H9 (cell line): ENCODE data around the gene VILL. TPM values are rescaled to one million over a fixed set of nuclear protein-coding genes. Genes with fewer than 3 reads are reported as not detected.
A peak's percentile ranks its signal among the peaks of the same experiment; 100 is the strongest.

Experiments used
- DNase-seq: peaks from one replicate; pipeline ENCODE4 v3.0.0-alpha.2; 2017
- H2AFZ ChIP-seq: one replicate; pipeline ENCODE4 v1.6.1; 2013; ENCODE audit warnings: mild to moderate bottlenecking, low read length, control low read depth, moderate library complexity
- H2AK5ac ChIP-seq: 2 replicates; pipeline ENCODE4 v1.6.1; 2013; ENCODE audit warnings: low read length, control low read depth, mixed read lengths; ENCODE audit not compliant: insufficient read length
- H2BK120ac ChIP-seq: one replicate; pipeline ENCODE4 v1.6.1; 2013; ENCODE audit warnings: low read depth, mild to moderate bottlenecking, low read length, control low read depth, inconsistent platforms; ENCODE audit not compliant: poor library complexity, severe bottlenecking
- H2BK12ac ChIP-seq: 2 replicates; pipeline ENCODE4 v1.6.1; 2013; ENCODE audit warnings: low read length, control low read depth, mixed read lengths, low read depth; ENCODE audit not compliant: insufficient read length
- H2BK15ac ChIP-seq: 2 replicates; pipeline ENCODE4 v1.6.1; 2013; ENCODE audit warnings: low read depth, low read length, control low read depth
- H2BK20ac ChIP-seq: one replicate; pipeline ENCODE4 v1.6.1; 2013; ENCODE audit warnings: low read depth, mild to moderate bottlenecking, low read length, control low read depth, inconsistent platforms; ENCODE audit not compliant: poor library complexity, severe bottlenecking
- H2BK5ac ChIP-seq: 2 replicates; pipeline ENCODE4 v1.6.1; 2013; ENCODE audit warnings: low read length, control low read depth, mixed read lengths; ENCODE audit not compliant: insufficient read length
- H3K14ac ChIP-seq: 2 replicates; pipeline ENCODE4 v1.6.1; 2013; ENCODE audit warnings: low read length, control low read depth; ENCODE audit not compliant: insufficient read depth
- H3K18ac ChIP-seq: 2 replicates; pipeline ENCODE4 v1.6.1; 2013; ENCODE audit warnings: low read depth, mild to moderate bottlenecking, mixed read lengths, low read length, control low read depth; ENCODE audit not compliant: insufficient read length
- H3K23ac ChIP-seq: 2 replicates; pipeline ENCODE4 v1.6.1; 2013; ENCODE audit warnings: low read length, control low read depth, mixed read lengths, low read depth; ENCODE audit not compliant: insufficient read length
- H3K23me2 ChIP-seq: 2 replicates; pipeline ENCODE4 v1.6.1; 2013; ENCODE audit warnings: low read depth, mild to moderate bottlenecking, mixed read lengths, low read length, control low read depth; ENCODE audit not compliant: insufficient read length, poor library complexity, severe bottlenecking
- H3K27ac ChIP-seq: 2 replicates; pipeline ENCODE4 v1.5.1; 2013; ENCODE audit warnings: low read length, control low read depth, mixed read lengths, low read depth; ENCODE audit not compliant: insufficient read length
- H3K27me3 ChIP-seq: 2 replicates; pipeline ENCODE4 v1.6.1; 2013; ENCODE audit warnings: low read length, control low read depth, inconsistent platforms; ENCODE audit not compliant: insufficient read depth
- H3K4ac ChIP-seq: 2 replicates; pipeline ENCODE4 v1.6.1; 2013; ENCODE audit warnings: low read depth, mild to moderate bottlenecking, control low read depth, inconsistent platforms, low read length, moderate library complexity
- H3K4me1 ChIP-seq: 2 replicates; pipeline ENCODE4 v1.6.1; 2013; ENCODE audit warnings: low read length, control low read depth, inconsistent platforms; ENCODE audit not compliant: insufficient read depth
- H3K4me2 ChIP-seq: 2 replicates; pipeline ENCODE4 v1.6.1; 2013; ENCODE audit warnings: low read length, control low read depth, mixed read lengths; ENCODE audit not compliant: insufficient read length, insufficient read depth
- H3K56ac ChIP-seq: 2 replicates; pipeline ENCODE4 v1.6.1; 2013; ENCODE audit warnings: low read depth, mild to moderate bottlenecking, mixed read lengths, low read length, control low read depth; ENCODE audit not compliant: insufficient read length
- H3K79me1 ChIP-seq: 2 replicates; pipeline ENCODE4 v1.6.1; 2013; ENCODE audit warnings: low read depth, mild to moderate bottlenecking, moderate library complexity, low read length, control low read depth, inconsistent platforms; ENCODE audit not compliant: insufficient read depth, poor library complexity, severe bottlenecking
- H3K79me2 ChIP-seq: 2 replicates; pipeline ENCODE4 v1.6.1; 2013; ENCODE audit warnings: low read length, control low read depth, inconsistent platforms; ENCODE audit not compliant: insufficient read depth
- H3K9ac ChIP-seq: 2 replicates; pipeline ENCODE4 v1.6.1; 2013; ENCODE audit warnings: low read length, control low read depth, mixed read lengths; ENCODE audit not compliant: insufficient read length; ENCODE audit errors: extremely low read depth
- H3K9me3 ChIP-seq: one replicate; pipeline ENCODE4 v1.6.1; 2013; ENCODE audit warnings: low read depth, low read length, inconsistent platforms; ENCODE audit not compliant: control insufficient read depth
- H3T11ph ChIP-seq: one replicate; pipeline ENCODE4 v1.6.1; 2013; ENCODE audit warnings: mild to moderate bottlenecking, low read length, control low read depth, inconsistent platforms
- H4K20me1 ChIP-seq: one replicate; pipeline ENCODE4 v1.6.1; 2013; ENCODE audit not compliant: control insufficient read depth, insufficient read length, insufficient read depth
- H4K5ac ChIP-seq: 2 replicates; pipeline ENCODE4 v1.6.1; 2013; ENCODE audit warnings: low read depth, mild to moderate bottlenecking, mixed read lengths, low read length, control low read depth; ENCODE audit not compliant: insufficient read length
- H4K8ac ChIP-seq: replicated peaks from 2 replicates; pipeline ENCODE4 v1.6.1; 2013; ENCODE audit warnings: low read length, control low read depth, mixed read lengths, low read depth; ENCODE audit not compliant: insufficient read length
- H4K91ac ChIP-seq: 2 replicates; pipeline ENCODE4 v1.6.1; 2013; ENCODE audit warnings: low read depth, mild to moderate bottlenecking, moderate library complexity, mixed read lengths, low read length, control low read depth; ENCODE audit not compliant: insufficient read length
- H3K27ac Mint-ChIP-seq, 3 experiments: 2 replicates in 2 of 3; 3 replicates in 1 of 3; pipeline ENCODE4 v1.8.0; 2020 to 2021; ENCODE audit warnings: mixed read lengths in 3 of 3, mild to moderate bottlenecking in 1 of 3, moderate library complexity in 1 of 3
- H3K27me3 Mint-ChIP-seq: 2 replicates; pipeline ENCODE4 v1.8.0; 2021; ENCODE audit warnings: low read depth, mild to moderate bottlenecking, moderate library complexity, mixed read lengths
- H3K36me3 Mint-ChIP-seq, 3 experiments: 2 replicates in 2 of 3; 3 replicates in 1 of 3; pipeline ENCODE4 v1.8.0; 2020 to 2021; ENCODE audit warnings: low read depth in 3 of 3, mixed read lengths in 3 of 3; ENCODE audit not compliant: insufficient read depth in 1 of 3
- H3K4me1 Mint-ChIP-seq, 2 experiments: 2 replicates each; pipeline ENCODE4 v1.8.0; 2020; ENCODE audit warnings: mixed read lengths in 2 of 2
- H3K4me3 Mint-ChIP-seq, 2 experiments: 2 replicates in 1 of 2; 3 replicates in 1 of 2; pipeline ENCODE4 v1.8.0; 2020 to 2021; ENCODE audit warnings: mild to moderate bottlenecking in 2 of 2, mixed read lengths in 2 of 2, moderate library complexity in 1 of 2
- H3K9me3 Mint-ChIP-seq, 2 experiments: 2 replicates in 1 of 2; 3 replicates in 1 of 2; pipeline ENCODE4 v1.8.0; 2020; ENCODE audit warnings: mild to moderate bottlenecking in 2 of 2, mixed read lengths in 2 of 2, moderate library complexity in 1 of 2
- CTCF ChIP-seq: fragments of 200-600 bp; sonication (generic); conservative IDR thresholded peaks from 3 replicates; pipeline ENCODE4 v1.8.0; 2021; ENCODE audit warnings: antibody characterized with exemption, mild to moderate bottlenecking
- WGBS: extraction: QIAGEN DNeasy Blood & Tissue Kit; methylation state at CpG from one replicate; pipeline ENCODE4 v1.1.7; 2013; ENCODE audit warnings: missing lambda C conversion rate, low lambda C conversion rate, mixed read lengths; ENCODE audit not compliant: insufficient read length; ENCODE audit errors: extremely low coverage; 5-methylcytosine and 5-hydroxymethylcytosine counted together
- total RNA-seq: library from RNA; stranded (reverse); gene quantifications from 2 replicates; pipeline ENCODE4 v1.2.1, GENCODE V29; 2021

Gene VILL
- total RNA-seq, 1 experiment from 2014 or later = 3.2 TPM

- Histone ChIP-seq H3K4me2 (no peak overlapping the region), H2BK5ac (no peak overlapping the region), H3K18ac (no peak overlapping the region), H4K5ac (no peak overlapping the region), H2BK12ac (no peak overlapping the region), H3K27me3 (no peaks in the 10 kb centered on the region), H4K91ac (no peak overlapping the region), H3K79me2 (no peaks in the 10 kb centered on the region), H3K9ac (no peak overlapping the region), H3K14ac (no peak overlapping the region), H3K4me1 (no peaks in the 10 kb centered on the region), H3K27ac (no peak overlapping the region), H2BK120ac (no peak overlapping the region), H2AK5ac (no peak overlapping the region), H3K23ac (no peak overlapping the region), H3T11ph (no peak overlapping the region), H4K20me1 (no peaks in the 10 kb centered on the region), H4K8ac (no peak overlapping the region), H3K4ac (no peak overlapping the region), H2BK15ac (no peak overlapping the region), H3K79me1 (no peaks in the 10 kb centered on the region), H2AFZ (no peak overlapping the region), H2BK20ac (no peak overlapping the region), H3K23me2 (no peaks in the 10 kb centered on the region), H3K9me3 (no peaks in the 10 kb centered on the region), H3K56ac (no peak overlapping the region)
- no CpG with 5 or more reads among the region's 3 CpGs for WGBS
- H3K27ac Mint-ChIP-seq = peak overlapping the region in 1 of 3 experiments; percentile 57; a peak in 1 of 7 replicates
- H3K4me1 Mint-ChIP-seq = no peaks in the 10 kb centered on the region
- no peak for TF ChIP-seq CTCF
- no peak for DNase-seq
- H3K27me3 Mint-ChIP-seq = no peaks in the 10 kb centered on the region
- no peak overlapping the region for H3K4me3 Mint-ChIP-seq
- H3K36me3 Mint-ChIP-seq = peaks cover 5 to 39% (median 19%) of the 10 kb centered on the region in 3 experiments; a peak in 6 of 7 replicates
- no peaks in the 10 kb centered on the region for H3K9me3 Mint-ChIP-seq
These were observed 24.9 kb downstream of the VILL start for GRCh38 chr3:38015485-38015884.
